ENCODE data around the gene PLCG2.

The PLCG2 gene

DNA sequence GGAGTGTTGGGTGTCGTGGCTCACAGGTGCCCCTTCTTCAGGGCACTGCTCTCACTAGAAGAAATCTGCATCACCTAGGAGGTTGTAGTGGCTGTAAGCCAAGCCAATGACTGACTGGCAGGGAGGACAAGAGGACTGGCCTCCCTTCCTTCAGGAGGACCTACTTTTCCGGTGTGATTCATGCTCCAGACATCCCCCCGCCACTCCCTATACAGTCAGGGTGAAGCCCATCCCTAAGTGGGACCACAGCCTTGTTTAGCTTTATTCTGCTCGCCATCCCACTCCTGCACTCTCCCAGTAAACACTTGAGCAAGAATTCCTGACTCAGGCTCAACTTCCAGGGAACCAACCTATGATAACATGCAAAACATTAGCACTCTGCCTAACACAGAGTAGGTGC is 67.0 kb downstream of the PLCG2 start:
- H3K4me1 ChIP-seq (ENCODE audit: control insufficient read depth in 1 of 2, insufficient read depth in 1 of 2, low read depth in 1 of 2, low read length in 1 of 2): peaks cover 32 to 33% of the 10 kb centered on the region in 2 experiments
- H3K27me3 ChIP-seq: no peaks in the 10 kb centered on the region
- peaks cover 19% of the 10 kb centered on the region for H3K36me3 ChIP-seq
- peak overlapping the region; percentile 8 for H3K27ac ChIP-seq
- H3K9me3 ChIP-seq: no peaks in the 10 kb centered on the region
- H3K4me3 ChIP-seq (ENCODE audit: low read depth in 1 of 2, low read length in 1 of 2): no peak overlapping the region
- TF ChIP-seq, protein P1, sequence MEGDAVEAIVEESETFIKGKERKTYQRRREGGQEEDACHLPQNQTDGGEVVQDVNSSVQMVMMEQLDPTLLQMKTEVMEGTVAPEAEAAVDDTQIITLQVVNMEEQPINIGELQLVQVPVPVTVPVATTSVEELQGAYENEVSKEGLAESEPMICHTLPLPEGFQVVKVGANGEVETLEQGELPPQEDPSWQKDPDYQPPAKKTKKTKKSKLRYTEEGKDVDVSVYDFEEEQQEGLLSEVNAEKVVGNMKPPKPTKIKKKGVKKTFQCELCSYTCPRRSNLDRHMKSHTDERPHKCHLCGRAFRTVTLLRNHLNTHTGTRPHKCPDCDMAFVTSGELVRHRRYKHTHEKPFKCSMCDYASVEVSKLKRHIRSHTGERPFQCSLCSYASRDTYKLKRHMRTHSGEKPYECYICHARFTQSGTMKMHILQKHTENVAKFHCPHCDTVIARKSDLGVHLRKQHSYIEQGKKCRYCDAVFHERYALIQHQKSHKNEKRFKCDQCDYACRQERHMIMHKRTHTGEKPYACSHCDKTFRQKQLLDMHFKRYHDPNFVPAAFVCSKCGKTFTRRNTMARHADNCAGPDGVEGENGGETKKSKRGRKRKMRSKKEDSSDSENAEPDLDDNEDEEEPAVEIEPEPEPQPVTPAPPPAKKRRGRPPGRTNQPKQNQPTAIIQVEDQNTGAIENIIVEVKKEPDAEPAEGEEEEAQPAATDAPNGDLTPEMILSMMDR (IDR thresholded peaks at IDR 0.05): no peak

- TF ChIP-seq, protein P1 (IDR thresholded peaks at IDR 0.05): no peak
- Histone ChIP-seq H3K27me3 (no peaks in the 10 kb centered on the region), H3K4me3 (ENCODE audit: low read depth in 1 of 2, low read length in 1 of 2) (no peak overlapping the region), H3K27ac (peak overlapping the region; percentile 21), H3K4me1 (ENCODE audit: control insufficient read depth in 1 of 2, insufficient read depth in 1 of 2, low read depth in 1 of 2, low read length in 1 of 2) (peaks cover 12 to 18% of the 10 kb centered on the region in 2 experiments), H3K36me3 (peaks cover 17% of the 10 kb centered on the region), H3K9me3 (no peaks in the 10 kb centered on the region)
Observed at GRCh38 chr16:81848306-81848853, 69.3 kb downstream of the PLCG2 start.

DNA sequence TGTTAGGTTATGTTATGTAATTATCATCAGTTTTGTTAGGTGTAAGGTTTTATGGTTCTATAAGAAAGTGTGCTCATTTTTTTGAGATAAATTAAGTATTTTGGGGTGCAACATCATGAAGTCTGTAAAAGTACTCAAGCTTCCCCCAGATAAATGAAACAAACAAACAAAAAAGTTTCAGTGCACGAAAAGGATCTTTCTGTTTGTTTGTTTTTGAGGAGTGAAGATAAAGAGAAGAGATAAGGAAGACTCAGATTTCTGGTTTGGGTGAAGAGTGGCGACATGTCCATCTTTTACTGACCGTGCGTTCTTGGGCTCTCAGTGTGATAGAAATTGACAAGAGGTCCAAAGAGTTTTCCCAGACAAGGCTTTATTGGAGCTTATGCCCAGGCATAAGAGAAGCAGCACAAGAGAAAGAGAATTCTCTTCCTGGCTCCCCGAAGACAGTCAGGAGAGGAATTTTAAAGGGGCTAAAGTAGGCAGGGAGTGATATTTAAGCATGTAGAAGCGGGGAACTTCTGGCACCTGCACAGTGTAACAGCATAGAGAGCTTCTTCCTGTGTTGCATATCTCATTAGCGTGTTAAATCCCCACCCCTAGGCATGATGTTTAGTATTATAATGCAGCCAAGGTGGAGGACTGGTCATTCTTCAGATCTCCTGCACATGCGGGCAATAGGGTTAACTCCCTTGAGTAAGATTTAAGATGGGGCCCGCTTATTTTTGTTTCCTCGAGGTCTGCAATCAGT is 71.3 kb downstream of the PLCG2 start:
- TF ChIP-seq, protein P1 (IDR thresholded peaks at IDR 0.05): no peak
- Histone ChIP-seq H3K36me3 (peaks cover 23% of the 10 kb centered on the region), H3K27me3 (no peaks in the 10 kb centered on the region), H3K4me3 (ENCODE audit: low read depth in 1 of 2, low read length in 1 of 2) (no peak overlapping the region), H3K4me1 (ENCODE audit: control insufficient read depth in 1 of 2, insufficient read depth in 1 of 2, low read depth in 1 of 2, low read length in 1 of 2) (peaks cover 13 to 26% of the 10 kb centered on the region in 2 experiments), H3K9me3 (no peaks in the 10 kb centered on the region), H3K27ac (peak overlapping the region; percentile 30)

GRCh38 chr16:81852347-81852746 is 73.3 kb downstream of the PLCG2 start:
- H3K4me3 ChIP-seq (ENCODE audit: low read depth in 1 of 2, low read length in 1 of 2): no peak overlapping the region
- TF ChIP-seq, protein P1 (IDR thresholded peaks at IDR 0.05): no peak
- no peaks in the 10 kb centered on the region for H3K27me3 ChIP-seq
- peaks cover 33% of the 10 kb centered on the region for H3K36me3 ChIP-seq
- no peaks in the 10 kb centered on the region for H3K9me3 ChIP-seq
- peak overlapping the region; percentile 79 for H3K27ac ChIP-seq
- peaks cover 19 to 36% of the 10 kb centered on the region in 2 experiments for H3K4me1 ChIP-seq (ENCODE audit: control insufficient read depth in 1 of 2, insufficient read depth in 1 of 2, low read depth in 1 of 2, low read length in 1 of 2)

GRCh38 chr16:81855552-81856153 is 76.6 kb downstream of the PLCG2 start:
- Histone ChIP-seq H3K27me3 (no peaks in the 10 kb centered on the region), H3K4me3 (ENCODE audit: low read depth in 1 of 2, low read length in 1 of 2) (no peak overlapping the region), H3K4me1 (ENCODE audit: control insufficient read depth in 1 of 2, insufficient read depth in 1 of 2, low read depth in 1 of 2, low read length in 1 of 2) (peaks cover 19 to 36% of the 10 kb centered on the region in 2 experiments), H3K9me3 (no peaks in the 10 kb centered on the region), H3K36me3 (peaks cover 65% of the 10 kb centered on the region), H3K27ac (peak overlapping the region; percentile 79)
- TF ChIP-seq, protein P1 (IDR thresholded peaks at IDR 0.05): no peak

Data from neutrophil (primary cell).